SKM-1 (cell line): Measurements from ENCODE around the gene DPM3.
"Not testable (repeated sequence)": the region's sequence is repeated elsewhere in the genome, so short reads cannot be mapped to it uniquely, and the experiment has no call there.

ENCODE experiments used
- DNase-seq: peaks from one replicate; lab custom pipeline; 2025; ENCODE audit not compliant: unreplicated experiment; lab: John Stamatoyannopoulos, UW

Gene DPM3

GRCh38 chr1:155175927-155176371, 35.6 kb upstream of the DPM3 start:
- DNase-seq, result no peak

DNA sequence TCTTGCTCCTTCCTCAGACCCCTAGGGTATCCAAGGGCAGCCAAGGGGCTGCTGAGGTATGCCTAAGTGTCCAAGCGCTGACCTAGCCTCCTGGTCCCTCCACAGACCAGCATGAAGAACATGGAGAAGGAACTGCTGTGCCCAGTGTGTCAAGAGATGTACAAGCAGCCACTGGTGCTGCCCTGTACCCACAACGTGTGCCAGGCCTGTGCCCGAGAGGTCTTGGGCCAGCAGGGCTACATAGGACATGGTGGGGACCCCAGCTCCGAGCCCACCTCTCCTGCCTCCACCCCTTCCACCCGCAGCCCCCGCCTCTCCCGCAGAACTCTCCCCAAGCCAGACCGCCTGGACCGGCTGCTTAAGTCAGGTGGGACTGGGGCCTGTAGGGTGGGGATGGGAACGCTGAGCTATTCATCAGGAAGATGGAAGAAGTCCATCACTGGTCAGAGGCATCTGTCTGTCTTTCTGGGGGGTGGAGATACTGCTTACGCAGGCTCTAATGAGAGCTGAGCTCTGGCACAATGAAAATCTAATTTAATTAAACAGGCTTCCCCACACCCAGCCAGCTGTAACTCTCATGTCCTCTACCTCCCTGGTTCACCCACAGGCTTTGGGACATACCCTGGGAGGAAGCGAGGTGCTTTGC, 35.1 kb upstream of the DPM3 start:
- no peak for DNase-seq

DNA sequence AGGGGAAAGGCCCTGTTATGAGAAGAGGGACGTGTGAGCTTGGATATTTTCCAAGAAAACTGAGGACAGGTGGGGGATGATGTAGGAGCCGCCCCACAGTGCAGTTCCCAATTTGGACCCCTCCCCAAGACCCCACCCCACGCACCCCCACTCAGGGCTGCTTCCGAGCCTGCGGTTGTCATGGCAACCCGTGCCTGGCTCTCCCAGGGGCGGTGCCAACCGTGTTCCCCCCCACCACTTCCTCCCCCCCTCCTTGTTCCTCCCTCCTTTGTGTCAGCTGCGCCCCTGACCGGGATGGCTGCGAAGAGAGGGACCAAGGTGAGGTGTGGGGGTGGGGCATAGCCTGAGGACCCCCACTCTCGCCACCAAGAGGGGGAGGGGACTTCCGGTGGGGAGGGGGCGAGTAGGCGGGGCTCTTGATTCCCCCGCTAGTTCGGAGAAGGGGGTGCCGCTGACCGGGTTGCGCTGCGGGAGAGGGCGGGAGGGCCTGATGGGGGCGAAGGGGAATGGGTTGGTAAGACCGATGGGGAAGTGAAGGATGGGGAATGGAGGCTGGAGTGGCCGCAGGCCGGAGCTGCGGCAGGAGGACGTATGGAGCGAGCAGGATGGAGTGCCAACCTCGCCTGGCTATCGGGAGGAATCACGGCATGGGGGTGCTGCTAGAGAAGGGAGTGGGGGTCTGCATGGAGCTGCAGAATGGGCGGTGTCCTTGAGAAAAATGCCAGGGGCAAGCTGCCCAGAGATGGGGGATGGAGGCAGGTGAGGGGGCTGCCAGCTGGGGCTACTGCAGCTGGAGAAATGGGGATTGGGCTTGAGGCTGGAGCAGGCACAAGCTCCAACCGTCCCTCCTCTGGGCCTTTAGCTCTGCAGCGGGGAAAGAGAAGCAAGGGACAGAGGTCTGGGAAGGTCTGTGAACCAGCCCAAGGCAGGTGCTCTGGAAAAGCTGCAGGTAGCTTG, 34.3 kb upstream of the DPM3 start:
- no peak for DNase-seq

GRCh38 chr1:155173478-155174323, 33.4 kb upstream of the DPM3 start, which contains the start of gene TRIM46:
TRIM46 (plus strand) TSS chr1:155173849; CDS start chr1:155173967, 118 bp downstream.
- no peak for DNase-seq

GRCh38 chr1:155172732-155173477, 32.6 kb upstream of the DPM3 start, which contains the start of gene KRTCAP2:
KRTCAP2 (minus strand) TSS chr1:155173304; CDS start chr1:155173224, 80 bp downstream.
- DNase-seq, result peak; percentile 99

- DNase-seq, result no peak
Measured at GRCh38 chr1:155171836-155172731, 31.8 kb upstream of the DPM3 start.

- DNase-seq, result no peak
Measured at GRCh38 chr1:155170806-155171205, 30.5 kb upstream of the DPM3 start.

DNA sequence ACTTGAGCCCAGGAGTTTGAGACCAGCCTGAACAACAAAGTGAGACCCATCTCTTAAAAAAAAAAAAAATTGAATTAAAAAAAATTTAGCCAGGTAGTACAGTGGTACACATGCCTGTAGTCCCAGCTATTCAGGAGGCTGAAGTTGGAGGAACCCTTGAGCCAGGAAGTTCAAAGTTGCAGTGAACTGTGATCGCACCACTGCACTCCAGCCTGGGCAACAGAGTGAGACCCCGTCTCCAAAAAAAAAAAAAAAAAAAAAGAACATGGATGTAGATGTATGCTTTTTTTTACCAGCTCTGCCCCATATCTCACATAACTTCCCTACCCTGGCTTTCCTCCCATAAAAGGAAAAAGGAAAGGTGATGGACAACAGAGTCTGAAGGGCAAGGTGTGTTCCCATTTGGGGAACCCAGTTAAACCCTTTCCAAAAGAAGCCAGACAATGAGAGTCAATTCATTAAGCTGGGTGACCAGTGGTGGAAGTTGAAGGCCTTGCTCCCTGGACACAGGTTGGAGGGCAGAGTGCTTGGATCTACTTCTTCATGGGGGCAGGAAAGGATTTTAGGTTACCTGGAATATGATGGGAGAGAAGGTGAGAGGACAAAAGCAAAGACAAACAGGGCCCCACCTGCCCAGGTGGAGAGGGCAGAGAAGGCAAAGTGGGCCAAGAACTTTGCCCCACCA, 29.9 kb upstream of the DPM3 start:
- DNase-seq, result no peak

DNA sequence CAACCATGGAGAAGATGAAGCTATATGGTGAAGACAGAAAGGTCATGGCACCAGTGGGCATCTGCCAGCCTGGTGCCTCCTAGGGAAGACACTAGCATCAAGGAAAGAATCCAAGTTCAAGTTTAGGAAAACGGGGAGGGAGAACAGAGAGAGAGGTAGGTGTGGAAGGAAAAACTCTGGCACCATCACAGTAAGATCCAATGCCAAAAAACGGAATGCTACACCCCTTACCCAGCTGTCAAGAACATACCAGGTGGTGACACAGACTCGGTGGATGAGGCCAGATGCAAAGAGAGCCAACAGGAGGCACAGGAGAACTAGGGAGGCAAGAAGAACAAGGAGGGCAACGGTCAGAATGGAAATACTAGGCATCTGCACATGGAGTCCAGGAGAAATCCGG, 29.2 kb upstream of the DPM3 start:
- DNase-seq, result no peak

DNA sequence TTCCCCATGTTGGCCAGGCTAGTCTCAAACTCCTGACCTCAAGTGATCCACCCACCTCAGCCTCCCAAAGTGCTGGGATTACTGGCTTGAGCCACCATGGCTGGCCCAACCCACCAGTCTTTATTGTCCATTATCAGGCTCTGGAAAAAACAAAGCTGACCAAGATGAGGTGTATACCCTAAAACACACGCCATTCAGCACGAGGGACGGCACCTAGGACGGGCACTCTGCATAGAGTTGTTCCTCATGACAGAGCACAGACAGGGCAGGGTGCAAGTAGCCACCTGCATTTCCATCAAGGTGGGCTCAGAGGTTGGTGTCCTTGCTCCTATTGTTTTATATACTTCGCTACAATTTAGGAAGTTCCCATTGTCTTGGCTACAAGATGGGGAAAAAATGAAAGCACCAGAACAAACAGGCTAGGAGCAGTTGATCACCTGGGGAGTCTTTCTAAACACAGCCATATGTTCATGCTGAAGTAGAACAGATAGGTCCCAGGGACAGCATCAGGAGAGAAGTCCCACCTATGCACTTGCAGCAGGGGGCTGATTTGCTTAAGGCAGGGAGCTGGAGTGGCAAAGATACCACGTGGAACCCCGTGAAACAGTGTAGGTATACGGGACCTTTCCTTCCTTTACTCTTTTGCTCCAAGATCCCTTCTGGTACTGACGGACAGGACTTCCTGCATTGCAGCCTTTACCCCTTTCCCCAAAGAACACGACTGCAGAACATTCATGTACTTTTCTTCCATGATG, 28.3 kb upstream of the DPM3 start:
- no peak for DNase-seq

GRCh38 chr1:155168105-155168445, 27.7 kb upstream of the DPM3 start:
- not testable (repeated sequence) for DNase-seq

GRCh38 chr1:155167166-155168104, 27.1 kb upstream of the DPM3 start:
- peak; percentile 92 for DNase-seq

DNA sequence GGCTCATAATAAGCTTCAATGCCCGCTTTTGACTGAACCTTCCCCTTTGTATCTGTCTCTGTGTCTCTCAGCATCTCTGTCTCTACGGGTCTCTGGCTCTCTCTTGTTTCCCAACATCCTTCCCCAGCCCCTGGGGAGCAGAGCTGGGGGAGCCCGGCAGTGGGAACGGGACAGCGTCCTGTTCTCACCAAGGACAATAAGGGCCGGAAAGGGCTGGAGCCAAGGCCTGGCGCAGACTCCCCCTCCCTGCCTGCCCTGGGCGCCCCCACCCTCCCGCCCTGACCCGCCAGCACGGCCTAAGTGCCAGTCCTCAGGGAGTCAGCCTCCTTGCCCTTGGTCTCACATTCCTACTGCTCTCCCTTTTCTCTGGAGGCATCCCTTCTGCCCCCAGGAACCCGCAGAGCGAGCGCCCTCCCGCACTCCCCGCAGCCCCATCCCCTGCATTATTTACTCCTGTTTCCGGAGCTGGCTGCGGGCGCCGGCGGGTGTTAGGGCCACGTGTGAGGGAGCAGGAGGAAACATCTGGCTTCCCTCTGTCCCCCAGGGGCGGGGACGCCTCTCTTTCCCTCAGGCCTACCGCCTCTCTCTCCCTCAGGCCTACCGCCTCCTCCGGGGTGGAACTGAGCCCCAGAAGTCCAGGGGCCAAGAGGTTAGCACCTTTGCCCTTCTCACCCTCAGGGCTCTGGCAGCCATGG, 26.3 kb upstream of the DPM3 start:
- DNase-seq, result no peak

- DNase-seq, result no peak
Measured at GRCh38 chr1:155166051-155166470, 25.7 kb upstream of the DPM3 start.

DNA sequence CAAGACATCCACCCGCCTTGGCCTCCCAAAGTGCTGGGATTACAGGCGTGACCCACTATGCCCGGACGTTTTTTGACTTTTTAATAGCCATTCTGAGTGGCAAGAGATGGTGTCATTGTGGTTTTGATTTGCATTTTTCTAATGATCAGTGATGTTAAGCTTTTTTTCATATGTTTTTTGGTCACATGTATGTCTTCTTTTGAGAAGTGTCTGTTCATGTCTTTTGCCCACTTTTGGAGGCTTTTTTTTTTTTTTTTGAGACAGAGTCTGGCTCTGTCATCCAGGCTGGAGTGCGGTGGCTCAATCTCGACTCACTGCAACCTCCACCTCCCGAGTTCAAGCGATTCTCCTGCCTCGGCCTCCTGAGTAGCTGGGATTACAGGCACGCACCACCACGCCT, 24.3 kb upstream of the DPM3 start:
- not testable (repeated sequence) for DNase-seq

DNA sequence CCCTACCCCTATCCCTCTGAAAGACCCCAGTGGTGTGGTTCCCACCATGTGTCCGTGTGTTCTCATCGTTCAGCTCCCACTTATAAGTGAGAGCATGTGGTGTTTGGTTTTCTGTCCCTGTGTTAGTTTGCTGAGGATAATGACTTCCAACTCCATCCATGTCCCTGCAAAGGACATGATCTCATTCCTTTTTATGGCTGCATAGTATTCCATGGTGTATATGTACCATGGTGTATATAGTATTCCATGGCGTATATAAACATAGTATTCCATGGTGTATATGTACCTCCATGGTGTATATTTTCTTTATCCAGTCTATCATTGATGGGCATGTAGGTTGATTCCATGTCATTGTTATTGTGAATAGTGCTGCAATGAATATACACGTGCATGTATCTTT, 23.5 kb upstream of the DPM3 start:
- not testable (repeated sequence) for DNase-seq
